NAMALWA (cell line): Measurements from ENCODE around the gene TSHR.
"Not testable (repeated sequence)": the region's sequence is repeated elsewhere in the genome, so short reads cannot be mapped to it uniquely, and the experiment has no call there.

ENCODE experiments used
- DNase-seq: peaks from one replicate; pipeline ENCODE4 v3.0.0-alpha.2; 2015; ENCODE audit warnings: low spot score

The TSHR gene

GRCh38 chr14:80955416-80955941 lies at the start of gene TSHR:
TSHR (plus strand) TSS chr14:80955621; CDS start chr14:80955681, 60 bp downstream.
- DNase-seq, result no peak

GRCh38 chr14:80906336-80906735 lies 49.1 kb upstream of the TSHR start:
- no peak for DNase-seq

DNA sequence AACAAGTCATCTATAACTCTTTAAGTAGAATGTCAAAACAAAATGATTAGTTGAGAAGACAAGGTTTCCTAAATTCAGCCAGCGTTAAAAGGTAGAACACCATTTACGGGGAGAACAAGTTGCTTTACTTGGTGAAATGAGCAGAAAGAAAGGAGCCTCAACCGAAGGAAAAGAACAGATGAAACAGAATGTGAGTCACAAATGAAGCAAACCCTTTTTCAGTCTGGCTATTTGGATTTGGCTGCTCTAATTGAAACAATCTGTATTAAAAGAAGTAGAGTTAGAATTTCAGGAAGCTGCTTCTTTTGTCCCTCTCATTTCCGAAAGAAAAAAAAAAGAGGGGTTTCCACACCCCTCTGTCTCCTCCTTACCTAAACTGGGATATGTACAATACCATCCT lies 48.5 kb upstream of the TSHR start:
- DNase-seq, result no peak

- DNase-seq, result not testable (repeated sequence)
Measured at GRCh38 chr14:80912013-80912412, 43.4 kb upstream of the TSHR start.

- DNase-seq, result no peak
Measured at GRCh38 chr14:80919622-80920021, 35.8 kb upstream of the TSHR start.

DNA sequence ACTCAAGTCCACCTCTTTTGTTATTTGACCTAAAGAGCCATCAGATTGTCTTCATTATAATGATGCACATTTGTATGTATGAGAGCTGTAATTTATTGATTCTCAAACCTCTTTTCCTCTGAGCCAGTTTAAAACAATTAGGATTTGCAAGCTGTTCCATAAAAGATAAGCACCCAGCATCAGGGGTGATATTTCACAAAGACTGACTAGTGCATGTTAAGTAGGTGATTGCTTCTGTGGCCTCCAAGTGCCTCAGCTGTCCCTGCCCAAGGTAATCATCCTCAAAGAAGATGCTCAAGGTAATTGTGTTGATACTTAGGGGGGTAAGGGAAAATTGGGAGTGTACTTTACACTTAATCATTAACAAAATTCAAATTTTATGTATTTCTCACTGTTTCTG lies 32.1 kb upstream of the TSHR start:
- DNase-seq, result no peak

DNA sequence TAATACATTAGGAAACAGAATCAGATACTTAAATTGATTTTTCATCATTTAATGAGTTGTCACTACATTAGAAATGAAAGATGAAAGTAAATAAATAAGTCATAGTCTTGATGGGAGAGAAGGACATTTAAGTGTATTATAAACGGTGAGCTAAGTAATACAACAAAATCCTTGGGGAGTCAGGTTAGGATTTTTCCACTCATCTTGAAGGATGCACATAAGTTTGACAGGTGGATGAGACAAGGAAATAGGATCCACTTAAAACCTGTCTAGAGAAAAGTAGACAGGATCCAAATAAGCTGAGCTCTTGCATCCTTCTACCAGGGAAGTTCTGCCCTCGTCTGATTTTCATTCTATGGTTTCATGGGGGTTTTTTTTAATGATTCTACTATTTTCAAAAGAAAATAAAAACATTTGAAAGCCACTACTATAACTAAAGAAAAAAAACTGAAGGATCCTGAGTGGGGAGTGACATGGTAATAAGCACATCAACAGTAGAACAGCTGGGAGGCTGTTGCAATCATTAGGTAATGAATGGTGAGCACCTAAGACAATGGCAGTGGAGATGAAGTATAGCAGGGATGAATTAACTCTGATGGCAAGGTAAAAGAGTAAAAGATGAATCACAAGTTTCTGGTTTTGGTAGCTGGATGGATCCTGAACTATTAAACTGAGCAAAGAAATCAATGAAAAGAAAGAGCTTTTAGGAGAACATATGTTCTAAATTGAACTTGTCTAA lies 30.9 kb upstream of the TSHR start:
- DNase-seq, result no peak

GRCh38 chr14:80926397-80927082 lies 28.9 kb upstream of the TSHR start:
- DNase-seq, result no peak

DNA sequence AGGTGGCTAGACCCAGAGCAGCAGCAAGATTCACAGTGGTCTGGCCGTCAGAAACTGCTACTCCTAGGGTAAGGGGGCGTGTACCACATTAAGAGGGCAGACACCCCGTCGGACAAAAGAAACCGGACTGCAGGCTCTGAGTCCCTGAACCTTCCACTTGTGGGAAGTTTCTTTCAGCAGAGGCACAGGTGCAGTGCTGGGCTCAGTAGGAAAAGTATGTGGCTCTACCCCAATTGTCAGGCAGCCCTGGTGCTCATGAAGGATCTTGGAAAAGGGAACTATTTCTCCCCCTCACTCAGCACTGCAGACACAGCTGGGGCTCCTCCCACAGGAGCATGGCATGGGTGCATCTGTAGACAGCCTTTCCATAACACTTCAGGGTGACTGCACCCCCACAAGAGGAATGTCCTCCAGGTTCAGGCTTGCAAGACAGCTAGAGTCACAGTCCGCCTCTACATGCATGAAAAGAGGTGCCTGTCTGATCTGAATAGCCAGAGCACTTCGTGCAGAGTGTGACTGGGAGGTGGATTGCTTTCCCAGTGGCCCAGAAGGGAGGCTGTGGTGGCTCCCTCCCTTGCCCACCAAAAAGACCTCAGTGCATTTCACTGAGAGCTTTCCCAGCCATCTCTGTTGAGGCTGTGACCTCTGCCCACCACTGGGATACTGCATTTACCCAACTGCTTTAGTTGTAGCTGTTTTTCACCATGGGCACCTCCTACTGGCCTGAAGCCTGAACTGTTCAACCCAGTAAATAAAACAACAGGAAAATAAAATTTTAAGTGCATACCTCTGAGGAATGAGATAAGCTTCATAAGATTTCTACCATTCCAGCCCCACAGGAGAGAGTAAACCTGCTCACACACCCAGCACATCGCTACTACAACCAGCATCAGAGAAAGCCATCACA lies 28.1 kb upstream of the TSHR start:
- no peak for DNase-seq

GRCh38 chr14:80930095-80930494 lies 25.3 kb upstream of the TSHR start:
- DNase-seq, result peak; percentile 41

GRCh38 chr14:80930836-80931389 lies 24.5 kb upstream of the TSHR start:
- DNase-seq, result peak; percentile 96

DNA sequence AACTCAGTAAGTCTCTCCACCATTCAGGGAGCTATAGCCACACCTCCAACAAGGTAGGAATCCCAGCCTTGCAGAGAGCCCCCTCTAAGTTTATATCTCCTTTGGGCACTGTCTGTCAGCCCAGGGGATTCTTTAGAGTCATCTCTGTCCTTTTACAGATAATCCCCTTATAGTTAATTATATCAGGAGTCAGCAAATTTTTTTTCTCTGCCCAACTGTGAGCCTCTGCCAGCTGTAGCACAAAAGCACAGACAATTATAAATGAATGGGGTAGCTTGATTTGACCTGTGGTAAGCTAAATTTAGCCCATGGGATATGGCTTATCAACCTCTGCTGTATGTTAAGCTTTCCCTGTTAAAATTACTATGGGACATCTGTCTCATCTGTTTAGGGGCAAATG lies 22.1 kb upstream of the TSHR start:
- DNase-seq, result no peak

DNA sequence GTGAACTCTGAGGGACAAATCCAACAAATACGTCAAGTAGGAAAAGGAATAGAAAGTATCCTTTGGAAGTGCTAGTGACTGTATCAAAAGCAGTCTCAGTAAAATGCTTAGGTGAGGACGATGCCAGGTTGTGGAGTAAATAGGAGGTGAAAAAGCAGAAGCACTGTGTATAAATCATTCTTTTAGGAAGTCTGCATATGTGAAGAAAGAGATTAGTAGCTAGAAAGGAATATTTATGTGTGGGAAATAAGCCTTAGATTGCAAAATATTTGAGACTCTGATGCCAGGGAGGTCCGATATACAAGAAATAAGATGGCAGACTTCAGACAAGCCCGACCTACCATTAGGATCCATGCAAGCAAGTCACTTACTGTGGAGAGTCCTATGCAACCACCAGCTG lies 21.7 kb upstream of the TSHR start:
- no peak for DNase-seq

GRCh38 chr14:80940146-80940545 lies 15.3 kb upstream of the TSHR start:
- DNase-seq, result peak; percentile 35

DNA sequence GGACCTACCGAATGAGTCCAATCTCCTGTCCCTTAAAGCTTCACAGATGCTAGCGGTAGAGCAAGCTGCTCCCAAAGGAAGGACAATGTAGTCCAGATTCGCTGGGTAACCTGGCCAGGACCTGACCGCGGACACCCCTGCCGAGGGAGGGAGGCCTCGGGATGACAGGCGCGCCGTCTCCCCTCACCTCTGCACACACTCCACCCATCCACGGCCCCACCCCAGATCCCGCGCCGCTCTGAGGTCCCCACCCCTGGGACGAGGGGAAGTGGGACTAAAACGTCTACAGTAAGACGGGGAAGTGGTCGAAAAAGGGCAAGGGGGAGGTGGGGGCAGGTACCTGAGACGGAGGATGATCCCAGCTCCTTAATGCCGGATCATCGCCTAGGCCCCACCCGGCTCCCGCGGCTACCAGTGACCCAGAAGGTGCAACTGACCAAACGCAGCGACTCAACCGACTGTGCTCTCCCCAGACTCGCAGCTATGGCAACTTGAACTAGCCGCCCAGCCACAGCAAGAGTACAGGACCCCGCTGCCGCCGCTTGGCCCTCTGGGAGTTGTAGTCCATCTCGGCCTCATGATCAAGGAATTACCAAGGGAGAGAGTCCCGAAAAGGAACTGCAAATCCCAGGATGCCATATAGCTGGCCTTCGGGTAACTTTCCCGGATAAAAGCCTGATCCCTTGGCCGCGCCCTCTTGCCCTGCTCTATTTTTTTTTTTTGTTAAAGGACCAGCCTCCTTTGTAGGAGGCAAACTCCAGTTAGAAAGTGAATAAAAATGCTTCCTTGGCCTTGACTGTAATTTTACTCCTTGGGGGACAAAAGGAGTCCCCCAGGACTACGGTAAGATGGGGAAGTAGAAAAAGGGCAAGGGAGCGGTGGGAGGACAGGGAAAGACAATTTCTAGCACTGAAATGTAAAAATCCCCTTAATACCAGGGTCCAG lies 13.9 kb upstream of the TSHR start, which contains the start of gene CEP128:
TSS of gene CEP128 (minus strand) at position 498 of the 945 bp plus-strand sequence.
- peak; percentile 96 for DNase-seq

DNA sequence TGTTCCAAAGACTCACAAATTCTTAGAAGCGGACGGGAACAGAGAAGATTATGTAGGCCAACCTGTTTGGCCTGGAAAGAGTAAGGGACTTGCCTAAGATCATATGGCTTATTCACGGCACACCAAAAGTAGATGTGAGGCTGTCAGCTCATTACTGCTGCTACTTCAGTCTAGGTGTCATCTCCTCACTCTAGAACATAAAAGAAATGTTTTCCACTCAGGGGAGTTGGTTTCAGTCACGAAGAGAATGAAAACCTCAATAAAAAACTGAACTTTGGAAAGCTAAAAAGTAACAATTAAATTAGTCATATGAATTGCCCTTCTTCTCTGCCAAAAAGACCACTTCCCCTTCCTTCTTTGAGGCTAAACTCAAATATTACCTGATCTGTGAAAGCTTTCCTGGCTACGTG lies 13.2 kb upstream of the TSHR start:
- DNase-seq, result peak; percentile 60

DNA sequence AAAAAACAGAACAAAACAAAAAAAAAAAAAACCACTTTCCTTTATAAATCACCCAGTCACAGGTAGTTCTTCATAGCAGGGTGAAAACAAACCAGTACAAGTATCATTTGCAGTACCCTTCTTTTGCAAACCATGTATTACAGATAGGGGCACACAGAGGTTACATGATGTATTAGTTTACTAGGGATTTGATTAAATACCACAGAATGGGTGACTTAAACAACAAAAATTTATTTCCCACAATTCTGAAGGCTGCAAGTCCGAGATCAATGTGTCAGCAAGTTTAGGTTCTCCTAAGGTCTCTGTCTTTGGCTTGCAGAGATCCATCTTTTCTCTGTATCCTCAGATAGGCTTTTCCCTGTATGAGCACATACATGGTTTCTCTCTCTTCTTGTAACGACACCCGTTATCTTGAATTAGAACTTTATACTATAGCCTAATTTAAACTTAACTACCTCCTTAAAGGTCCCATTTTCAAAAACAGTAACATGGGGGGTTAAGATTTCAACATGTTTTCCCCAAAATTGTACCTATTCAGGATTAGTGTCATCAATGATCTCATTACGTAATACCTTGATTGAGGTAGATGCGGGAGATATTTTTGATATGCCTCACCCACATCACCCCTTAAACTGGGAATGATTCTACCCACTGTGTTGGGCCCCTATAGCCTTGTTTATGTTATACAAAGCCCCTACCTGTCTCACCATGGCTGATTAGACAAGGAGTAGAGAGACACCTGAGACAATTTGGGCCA lies 10.4 kb upstream of the TSHR start:
- DNase-seq, result no peak

DNA sequence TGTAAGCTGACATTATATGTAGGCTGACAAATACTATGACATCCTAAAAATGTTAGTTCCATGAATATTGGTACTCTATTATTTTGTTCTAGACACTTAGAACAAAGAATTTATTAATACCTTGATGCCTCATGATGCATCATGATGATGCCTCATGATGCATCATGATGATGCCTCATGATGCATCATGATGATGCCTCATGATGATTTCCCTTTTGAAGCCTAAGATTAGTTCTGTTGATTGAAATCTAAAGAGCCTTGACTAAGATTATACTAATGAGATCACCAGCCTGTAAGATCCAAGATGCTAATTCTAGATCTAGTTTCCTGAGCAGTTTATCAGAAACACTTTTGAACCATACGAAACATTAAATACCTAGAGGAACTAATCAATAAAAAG lies 9.2 kb upstream of the TSHR start:
- no peak for DNase-seq

GRCh38 chr14:80946797-80947196 lies 8.6 kb upstream of the TSHR start:
- DNase-seq, result no peak

GRCh38 chr14:80948291-80948690 lies 7.1 kb upstream of the TSHR start:
- DNase-seq, result no peak
